Epithelial cell of esophagus (primary cell): ENCODE results near the gene NDRG3.
"Not testable (repeated sequence)": the region's sequence is repeated elsewhere in the genome, so short reads cannot be mapped to it uniquely, and the experiment has no call there.

Experiments
- DNase-seq: peaks from one replicate; pipeline ENCODE4 v3.0.0; 2010; ENCODE audit warnings: low read depth
- H3K4me3 ChIP-seq: 2 replicates; pipeline ENCODE4 v1.5.1; 2011; ENCODE audit warnings: mild to moderate bottlenecking, low read length, control low read depth
- CTCF ChIP-seq: IDR thresholded peaks from 2 replicates; pipeline ENCODE4 v1.5.1; 2011; ENCODE audit warnings: low read depth, mild to moderate bottlenecking, low read length, control low read depth, inconsistent platforms; ENCODE audit not compliant: insufficient read depth; ENCODE audit errors: missing control alignments

Gene NDRG3

GRCh38 chr20:36712775-36713174, 33.1 kb downstream of the NDRG3 start:
- DNase-seq: no peak
- no peak overlapping the region for H3K4me3 ChIP-seq
- TF ChIP-seq CTCF: no peak

- no peak for DNase-seq
- H3K4me3 ChIP-seq: no peak overlapping the region
- TF ChIP-seq CTCF: no peak
Observed at GRCh38 chr20:36709126-36709525, 36.8 kb downstream of the NDRG3 start.

GRCh38 chr20:36703530-36703929, 42.4 kb downstream of the NDRG3 start:
- TF ChIP-seq CTCF: no peak
- DNase-seq: no peak
- H3K4me3 ChIP-seq: no peak overlapping the region

- no peak for DNase-seq
- no peak for TF ChIP-seq CTCF
- H3K4me3 ChIP-seq: no peak overlapping the region
Observed at GRCh38 chr20:36700438-36700837, 45.5 kb downstream of the NDRG3 start.

- not testable (repeated sequence) for DNase-seq, H3K4me3 ChIP-seq
Observed at GRCh38 chr20:36695467-36695866, 50.4 kb downstream of the NDRG3 start.

GRCh38 chr20:36688630-36689029, 57.3 kb downstream of the NDRG3 start:
- no peak for TF ChIP-seq CTCF
- peak; percentile 57 for DNase-seq
- no peak overlapping the region for H3K4me3 ChIP-seq

- no peak for DNase-seq
- no peak overlapping the region for H3K4me3 ChIP-seq
- TF ChIP-seq CTCF: no peak
Observed at GRCh38 chr20:36687850-36688249, 58.0 kb downstream of the NDRG3 start.

GRCh38 chr20:36686944-36687343, 58.9 kb downstream of the NDRG3 start:
- no peak overlapping the region for H3K4me3 ChIP-seq
- DNase-seq: no peak
- no peak for TF ChIP-seq CTCF
